Stimulated activated CD4-positive, alpha-beta T cell treated with anti-CD3 and anti-CD28 coated beads, Interleukin-12 subunit alpha, Interleukin-12 subunit beta, amount 100 ng/mL, for 48 hours (primary cell): ENCODE measurements around the gene FDXR.
A peak's percentile ranks its signal among the peaks of the same experiment; 100 is the strongest.

Source experiments
- DNase-seq, 3 donors: peaks; one replicate each; pipeline ENCODE4 v3.0.0-alpha.2; 2020; ENCODE audit warnings: low read depth in 2 of 3, low spot score in 1 of 3

Gene FDXR

GRCh38 chr17:74859459-74860228 is 13.2 kb downstream of the FDXR start, which contains the start of gene GRIN2C:
Gene GRIN2C, minus strand, starts transcription at chr17:74859885. Its CDS starts 4,793 bp downstream, at chr17:74855092.
- DNase-seq, result no peak

GRCh38 chr17:74858672-74859458 is 13.9 kb downstream of the FDXR start:
- no peak for DNase-seq

GRCh38 chr17:74857191-74857590 is 15.6 kb downstream of the FDXR start:
- no peak for DNase-seq

- no peak for DNase-seq
These were observed 16.7 kb downstream of the FDXR start for GRCh38 chr17:74856112-74856511.

GRCh38 chr17:74855323-74855722 is 17.5 kb downstream of the FDXR start:
- DNase-seq, result no peak

GRCh38 chr17:74854792-74855191 is 18.0 kb downstream of the FDXR start:
- no peak for DNase-seq

GRCh38 chr17:74853669-74854068 is 19.1 kb downstream of the FDXR start:
- no peak for DNase-seq

- DNase-seq, result no peak
These were observed 19.8 kb downstream of the FDXR start for GRCh38 chr17:74853048-74853397.

GRCh38 chr17:74852237-74853047 is 20.4 kb downstream of the FDXR start:
- peak; percentile 26 to 48 (median 45) for DNase-seq

GRCh38 chr17:74851612-74852236 is 21.1 kb downstream of the FDXR start:
- DNase-seq, result no peak

GRCh38 chr17:74850914-74851313 is 21.9 kb downstream of the FDXR start:
- DNase-seq, result no peak

GRCh38 chr17:74850310-74850709 is 22.5 kb downstream of the FDXR start:
- no peak for DNase-seq

- no peak for DNase-seq
These were observed 24.0 kb downstream of the FDXR start for GRCh38 chr17:74848656-74849399.

- DNase-seq, result no peak
These were observed 26.2 kb downstream of the FDXR start for GRCh38 chr17:74846621-74847020.

GRCh38 chr17:74843352-74843627 is 29.5 kb downstream of the FDXR start:
- no peak for DNase-seq

- no peak for DNase-seq
These were observed 30.0 kb downstream of the FDXR start for GRCh38 chr17:74842599-74843351.

GRCh38 chr17:74842146-74842598 is 30.6 kb downstream of the FDXR start:
- DNase-seq, result no peak

GRCh38 chr17:74840989-74841666 is 31.7 kb downstream of the FDXR start:
- DNase-seq, result no peak
